Myocyte (in vitro differentiated cells): Measurements from ENCODE around the gene OR8B12. TPM values are rescaled to one million over a fixed set of nuclear protein-coding genes. Genes with fewer than 3 reads are reported as not detected.

ENCODE experiments used
- DNase-seq: peaks from one replicate; pipeline ENCODE4 v3.0.0-alpha.2; 2012; ENCODE audit warnings: low read depth
- polyA plus RNA-seq: library from polyadenylated mRNA; unstranded; fragments of >200 nt; gene quantifications from one replicate; pipeline ENCODE4 v1.2.1, GENCODE V29; 2012; ENCODE audit warnings: missing spikeins
- total RNA-seq: library from RNA; depleted of rRNA; stranded (reverse); fragments of >200 nt; gene quantifications from 2 replicates; pipeline ENCODE4 v1.2.3, GENCODE V29; 2014

The OR8B12 gene, protein sequence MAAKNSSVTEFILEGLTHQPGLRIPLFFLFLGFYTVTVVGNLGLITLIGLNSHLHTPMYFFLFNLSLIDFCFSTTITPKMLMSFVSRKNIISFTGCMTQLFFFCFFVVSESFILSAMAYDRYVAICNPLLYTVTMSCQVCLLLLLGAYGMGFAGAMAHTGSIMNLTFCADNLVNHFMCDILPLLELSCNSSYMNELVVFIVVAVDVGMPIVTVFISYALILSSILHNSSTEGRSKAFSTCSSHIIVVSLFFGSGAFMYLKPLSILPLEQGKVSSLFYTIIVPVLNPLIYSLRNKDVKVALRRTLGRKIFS
- total RNA-seq = not detected in 2 replicates
- not detected for polyA plus RNA-seq

DNA sequence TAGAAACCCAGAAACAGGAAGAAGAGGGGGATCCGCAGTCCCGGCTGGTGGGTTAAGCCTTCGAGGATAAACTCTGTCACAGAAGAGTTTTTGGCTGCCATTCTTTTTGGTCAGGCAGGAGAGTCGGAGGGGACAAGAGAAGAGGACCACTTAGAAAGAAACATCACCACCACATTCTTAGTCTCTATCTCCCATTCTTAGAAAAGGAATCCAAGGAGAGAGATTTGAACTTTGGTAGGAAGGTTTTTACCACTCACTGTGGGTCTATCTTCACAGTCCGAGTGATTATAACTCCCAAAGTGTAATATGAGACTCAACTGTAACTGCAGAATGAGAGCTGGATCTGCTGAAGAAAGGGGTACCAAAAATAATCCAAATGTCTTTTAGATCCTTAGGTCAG is at the start of gene OR8B12:
Gene OR8B12 (minus strand): TSS at position 101 of the 400 bp plus-strand sequence. CDS start 0 bp downstream, at position 101.
- no peak for DNase-seq

DNA sequence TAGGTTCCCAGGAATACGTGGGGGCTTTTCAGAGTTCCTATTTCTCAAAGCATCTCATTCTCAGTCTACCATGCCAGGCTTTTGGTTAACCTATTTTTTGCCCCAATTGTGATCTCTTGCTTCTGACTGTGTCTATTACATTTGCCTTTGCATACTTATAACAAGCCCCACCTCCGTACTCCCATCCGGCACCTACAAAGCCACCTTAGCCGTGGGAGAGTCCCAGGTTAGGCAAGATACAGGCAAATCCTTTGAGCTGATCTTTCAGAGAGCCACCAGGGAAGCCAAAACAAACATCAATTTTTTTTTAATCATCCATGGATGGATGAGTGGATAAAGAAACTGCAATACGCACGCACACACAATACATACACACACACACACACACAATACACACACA is 49.2 kb upstream of the OR8B12 start:
- DNase-seq = no peak

DNA sequence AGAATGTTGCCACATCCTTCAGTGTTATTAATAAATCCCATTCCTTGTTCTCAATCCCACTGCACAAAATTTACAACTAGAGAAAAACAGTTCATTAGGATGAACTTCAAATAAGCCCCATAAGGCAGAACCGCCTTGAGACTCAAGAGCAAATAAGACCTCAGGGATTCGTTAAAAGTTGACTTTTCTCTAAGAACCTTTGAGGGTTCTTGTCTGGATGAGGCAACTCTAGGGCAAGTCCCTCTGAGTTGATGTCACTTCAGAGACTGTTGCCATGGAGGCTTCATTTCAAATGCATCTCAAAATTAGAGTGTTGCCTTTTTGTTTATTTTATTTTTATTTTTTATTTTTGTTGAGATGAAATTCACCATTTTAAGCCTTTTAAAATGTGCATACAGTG is 48.0 kb upstream of the OR8B12 start:
- no peak for DNase-seq

DNA sequence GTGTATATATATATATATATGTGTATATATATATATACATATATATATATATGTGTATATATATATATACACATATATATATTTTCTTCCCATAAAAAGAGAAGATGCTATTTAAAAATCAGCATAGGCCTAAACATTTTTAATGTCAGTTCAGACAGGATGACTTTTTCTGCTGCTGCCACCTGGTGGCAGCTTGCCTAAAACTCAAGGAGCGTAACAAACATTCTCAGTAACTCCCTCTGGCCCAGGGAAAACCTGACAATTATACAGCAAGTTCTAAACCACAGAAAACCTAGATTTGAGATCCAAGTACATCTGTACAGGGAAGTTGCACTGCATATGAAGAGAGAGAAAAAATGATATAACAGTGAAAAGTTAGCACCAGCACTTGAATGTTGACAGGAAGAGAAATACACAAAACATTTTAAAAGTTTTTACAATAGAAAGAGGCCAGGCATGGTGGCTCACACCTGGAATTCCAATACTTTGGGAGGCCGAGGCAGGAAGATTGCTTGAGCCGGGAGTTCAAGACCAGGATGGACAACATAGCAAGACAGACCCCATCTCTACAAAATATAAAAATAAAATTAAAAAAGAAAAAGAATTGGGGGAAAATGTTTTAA is 42.9 kb upstream of the OR8B12 start:
- DNase-seq = peak; percentile 80

DNA sequence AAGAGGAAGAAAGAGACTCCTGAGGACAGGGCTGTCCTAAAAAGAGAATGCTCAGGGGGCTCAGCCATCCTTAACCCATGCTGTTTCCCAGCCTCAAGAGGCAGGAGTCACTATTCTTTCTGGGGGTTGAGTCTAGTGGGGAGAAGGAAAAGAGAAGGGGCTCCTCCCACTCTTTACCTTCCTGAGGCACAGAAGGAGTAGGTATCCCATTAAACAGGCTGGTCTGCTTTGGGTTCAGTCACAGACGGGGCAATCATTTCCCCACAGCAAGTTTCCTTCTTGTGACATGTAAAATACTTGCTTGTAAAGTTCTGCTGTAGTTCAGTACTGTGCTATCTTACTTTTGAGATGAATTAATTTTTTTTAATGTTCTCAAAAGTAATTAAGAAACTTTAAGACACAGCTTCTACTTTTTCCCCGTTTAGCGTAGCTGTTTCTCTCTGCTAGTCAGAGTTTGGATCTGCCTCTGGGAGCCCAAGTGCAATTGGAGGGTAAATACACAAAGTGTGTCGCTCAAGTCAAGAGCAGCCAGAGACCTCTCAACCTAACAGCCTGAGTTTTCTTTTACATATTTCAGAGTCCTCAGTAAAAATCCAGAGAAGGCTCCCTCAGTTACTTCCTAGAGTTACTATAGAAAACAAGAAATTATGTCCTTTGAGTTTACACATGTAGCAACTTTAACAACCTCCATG is 41.4 kb upstream of the OR8B12 start:
- no peak for DNase-seq

DNA sequence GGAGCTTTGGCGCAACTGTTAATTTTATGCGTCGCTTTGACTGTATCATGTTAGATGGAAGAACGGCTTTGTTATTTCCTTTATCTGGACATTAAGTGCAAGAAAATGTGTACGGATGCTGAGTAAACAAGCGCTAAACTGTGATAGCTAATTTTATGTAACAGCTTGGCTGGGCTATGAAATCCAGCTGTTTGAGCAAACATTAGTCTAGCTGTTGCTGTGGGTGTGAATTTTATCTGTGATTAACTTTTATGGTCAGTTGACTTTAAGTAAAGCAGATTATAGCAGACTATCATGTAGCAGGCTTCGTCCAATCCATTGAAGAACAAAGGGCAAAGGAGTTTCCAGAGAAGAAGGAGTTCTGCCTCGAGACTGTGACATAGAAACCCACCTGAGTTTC is 40.3 kb upstream of the OR8B12 start:
- no peak for DNase-seq

DNA sequence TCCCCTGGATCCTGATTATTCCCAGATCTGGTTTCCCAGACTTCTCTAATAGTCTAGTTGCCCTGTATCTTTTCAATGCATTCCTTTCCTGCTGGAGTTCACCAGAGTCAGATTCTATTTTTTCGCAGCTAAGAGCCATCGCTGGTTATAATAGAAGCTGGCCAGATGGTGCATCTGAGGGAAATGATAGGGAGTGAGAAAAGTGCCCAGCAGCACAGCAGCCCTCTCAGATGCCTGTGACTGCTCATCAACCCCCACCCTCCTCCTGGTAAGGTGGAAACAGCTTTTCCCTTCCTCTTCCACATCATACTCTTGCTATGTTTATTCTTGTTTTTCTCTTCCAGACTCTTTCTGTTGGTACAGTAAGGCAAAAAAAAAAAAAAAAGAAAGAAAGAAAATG is 39.1 kb upstream of the OR8B12 start:
- DNase-seq = no peak

DNA sequence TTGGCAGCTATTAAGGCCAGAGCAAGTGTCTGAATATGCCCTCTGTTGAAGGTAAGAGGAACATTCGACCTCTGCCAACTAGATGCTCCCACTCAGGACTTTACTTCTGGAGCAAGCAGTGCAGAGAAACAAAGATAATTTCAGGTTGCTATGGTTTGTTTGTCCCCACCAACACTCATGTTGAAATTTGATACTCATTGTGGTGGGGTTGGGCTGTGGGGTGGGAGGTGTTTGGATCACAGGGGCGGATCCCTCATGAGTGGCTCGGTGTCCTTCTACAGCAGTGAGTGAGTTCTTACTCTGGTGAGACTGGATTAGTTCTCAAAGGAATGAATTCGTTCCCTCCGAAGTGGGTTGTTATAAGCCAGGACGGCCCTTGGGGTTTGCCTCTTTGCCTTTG is 38.4 kb upstream of the OR8B12 start:
- peak; percentile 7 for DNase-seq

DNA sequence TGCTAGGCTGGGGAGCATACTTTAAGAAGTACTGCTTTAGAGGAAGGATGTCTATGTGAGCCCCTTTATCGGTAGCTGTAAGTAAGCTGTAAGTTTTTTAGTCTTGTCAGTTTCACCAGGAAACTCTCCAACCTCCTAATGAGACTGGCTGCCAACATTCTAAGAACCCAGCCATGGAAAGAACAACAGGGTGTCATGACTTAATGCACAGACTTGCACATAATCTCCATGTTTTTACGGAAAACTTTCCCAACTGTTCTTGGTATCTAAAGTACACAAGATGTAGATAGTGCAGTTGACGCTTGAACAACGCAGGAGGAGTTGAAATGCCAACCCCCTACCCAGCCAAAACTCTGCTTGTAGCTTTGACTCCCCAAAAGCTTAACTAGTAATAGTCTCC is 35.3 kb upstream of the OR8B12 start:
- no peak for DNase-seq

DNA sequence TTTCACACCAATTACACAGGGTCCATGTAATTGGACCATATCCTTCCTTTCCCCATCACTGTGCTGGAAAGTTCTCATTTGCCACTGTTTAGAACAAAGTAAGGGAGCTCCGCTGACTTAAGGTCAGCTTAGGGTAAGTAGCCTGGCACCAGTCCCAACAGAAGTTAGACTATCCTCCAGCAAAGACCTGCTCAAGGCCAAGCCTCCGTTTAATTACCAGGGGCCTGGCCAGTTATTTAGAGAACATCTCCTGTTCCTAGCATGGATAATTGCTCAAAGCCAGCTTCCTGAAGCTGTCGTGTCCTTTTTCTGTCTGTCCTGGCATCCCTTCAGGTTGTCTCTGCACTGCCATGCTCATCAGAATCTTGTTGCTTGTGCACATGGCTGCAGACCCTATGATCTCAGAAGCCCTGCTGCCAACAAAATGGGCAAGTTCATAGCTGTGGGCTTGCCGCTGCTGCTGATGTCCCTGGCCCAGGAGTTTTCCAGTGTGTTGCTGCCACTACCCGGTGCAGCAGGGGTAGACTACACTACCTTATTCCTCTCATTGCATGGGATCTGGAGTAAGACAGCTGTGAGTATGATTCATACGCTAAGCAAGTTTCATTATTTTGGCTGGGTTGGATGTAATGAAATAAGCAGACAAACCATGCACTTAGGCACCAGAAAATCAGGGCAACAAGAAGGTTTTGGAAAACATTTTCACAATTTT is 34.4 kb upstream of the OR8B12 start:
- peak; percentile 30 for DNase-seq

DNA sequence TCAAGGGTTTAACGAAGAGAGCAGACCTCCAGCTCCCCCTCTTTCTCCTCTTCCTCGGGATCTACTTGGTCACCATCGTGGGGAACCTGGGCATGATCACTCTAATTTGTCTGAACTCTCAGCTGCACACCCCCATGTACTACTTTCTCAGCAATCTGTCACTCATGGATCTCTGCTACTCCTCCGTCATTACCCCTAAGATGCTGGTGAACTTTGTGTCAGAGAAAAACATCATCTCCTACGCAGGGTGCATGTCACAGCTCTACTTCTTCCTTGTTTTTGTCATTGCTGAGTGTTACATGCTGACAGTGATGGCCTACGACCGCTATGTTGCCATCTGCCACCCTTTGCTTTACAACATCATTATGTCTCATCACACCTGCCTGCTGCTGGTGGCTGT is 26.7 kb upstream of the OR8B12 start:
- DNase-seq = no peak

DNA sequence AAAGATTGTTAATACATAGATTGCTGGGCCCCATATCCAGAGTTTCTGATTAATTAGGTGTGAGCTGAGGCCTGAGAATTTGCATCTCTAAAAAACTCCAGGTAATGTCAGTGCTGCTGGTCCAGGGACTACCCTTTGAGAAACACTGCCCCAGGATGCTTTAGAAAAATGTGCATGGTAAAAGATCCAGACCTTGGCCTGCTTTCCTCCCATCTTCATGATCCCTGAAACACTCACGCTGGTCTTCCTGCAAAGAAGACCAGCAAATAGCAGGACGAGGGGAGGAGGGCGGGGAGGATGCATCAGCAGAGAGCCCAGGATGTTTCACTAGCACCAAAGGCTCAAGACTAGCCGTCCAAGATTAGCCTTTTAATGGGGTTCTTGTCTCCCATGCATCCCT is 26.2 kb upstream of the OR8B12 start, which contains the start of gene OR8A1:
Gene OR8A1 (plus strand): TSS at position 301 of the 400 bp plus-strand sequence. CDS start 123 bp downstream, outside the sequence.
- DNase-seq = no peak

DNA sequence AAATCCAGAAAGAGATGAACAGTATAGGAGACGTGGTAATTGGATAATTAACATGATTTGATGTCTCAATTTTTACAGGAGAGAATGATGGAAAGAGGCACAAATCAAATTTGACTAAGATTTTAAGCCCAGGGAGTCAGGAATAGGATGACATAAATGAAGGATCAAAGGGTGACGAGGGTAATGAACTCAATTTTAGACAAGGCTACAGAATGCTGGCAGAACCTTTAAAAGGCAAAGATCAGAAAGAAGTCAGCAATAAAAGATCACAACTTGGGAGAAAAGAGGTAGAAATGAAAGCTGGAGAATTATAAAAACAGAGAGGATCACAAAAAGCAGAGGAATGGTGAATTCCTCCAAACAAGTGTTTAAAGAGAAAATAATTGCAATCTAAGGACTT is 13.4 kb upstream of the OR8B12 start:
- DNase-seq = no peak

DNA sequence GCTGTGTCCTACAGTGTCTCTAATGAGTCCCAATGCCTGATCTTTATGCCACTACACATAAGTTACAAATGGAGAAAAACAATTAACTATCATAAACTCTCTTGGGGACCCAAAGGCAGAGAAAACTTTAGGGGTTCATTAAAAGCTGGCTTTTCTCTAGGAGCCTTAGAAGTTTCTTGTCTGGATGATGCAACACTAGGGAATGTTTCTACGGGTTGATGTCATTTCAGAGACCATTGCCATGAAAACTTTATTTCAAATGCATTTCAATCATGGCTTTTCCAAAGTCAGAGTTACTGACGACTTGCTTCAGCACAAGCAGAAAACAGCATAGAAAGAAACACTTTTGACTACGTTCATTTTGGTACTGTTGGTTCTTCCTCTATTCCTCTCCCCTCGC is 8.5 kb upstream of the OR8B12 start:
- no peak for DNase-seq

DNA sequence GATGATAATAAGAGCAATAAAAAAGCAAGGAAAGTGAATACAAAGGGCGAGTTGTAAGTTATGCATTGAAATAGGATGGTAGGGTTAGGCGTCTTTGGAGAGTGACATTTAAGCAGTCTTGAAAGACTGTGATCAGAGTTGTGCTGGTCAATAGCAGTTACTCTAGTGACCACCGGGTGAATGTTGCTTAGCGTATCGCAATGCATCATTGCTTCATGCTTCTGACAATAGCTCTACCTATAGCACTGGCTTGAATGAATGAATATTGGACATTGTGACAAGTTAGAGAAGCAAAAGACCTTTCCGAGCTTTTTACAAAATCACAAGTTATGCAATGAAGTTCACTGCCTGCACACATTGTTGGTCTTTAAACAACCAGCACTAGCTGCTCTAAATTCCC is 7.7 kb upstream of the OR8B12 start:
- DNase-seq = no peak

DNA sequence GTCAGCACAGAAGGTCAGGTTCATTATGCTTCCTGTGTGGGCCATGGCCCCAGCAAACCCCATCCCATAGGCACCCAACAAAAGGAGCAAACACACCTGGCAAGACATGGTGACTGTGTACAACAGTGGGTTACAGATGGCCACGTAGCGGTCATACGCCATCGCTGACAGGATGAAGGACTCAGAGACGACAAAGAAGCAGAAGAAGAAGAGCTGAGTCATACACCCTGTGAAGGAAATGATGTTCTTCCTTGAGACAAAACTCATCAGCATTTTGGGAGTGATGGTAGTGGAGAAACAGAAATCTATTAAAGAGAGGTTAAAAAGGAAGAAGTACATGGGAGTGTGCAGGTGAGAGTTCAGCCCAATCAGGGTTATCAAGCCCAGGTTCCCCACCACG is 309 bp downstream of the OR8B12 start:
- no peak for DNase-seq

DNA sequence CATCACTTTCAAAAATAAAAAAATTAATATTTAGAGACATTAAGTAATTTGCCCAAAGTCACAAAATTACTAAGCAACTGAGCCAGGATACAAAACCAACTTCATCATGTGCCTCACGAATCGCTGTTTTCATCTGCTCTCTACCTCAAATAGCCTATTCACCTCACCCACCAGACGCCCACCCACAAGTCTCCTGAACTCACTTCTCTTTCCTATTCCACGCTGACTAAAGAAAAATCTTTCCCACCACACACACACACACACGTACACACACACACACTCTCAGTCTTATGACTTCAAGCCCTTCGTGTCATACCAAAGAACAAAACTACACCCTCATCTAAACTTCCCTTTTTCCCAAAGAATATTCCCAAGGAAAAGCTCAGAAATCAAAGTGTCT is 2.2 kb downstream of the OR8B12 start:
- DNase-seq = no peak

DNA sequence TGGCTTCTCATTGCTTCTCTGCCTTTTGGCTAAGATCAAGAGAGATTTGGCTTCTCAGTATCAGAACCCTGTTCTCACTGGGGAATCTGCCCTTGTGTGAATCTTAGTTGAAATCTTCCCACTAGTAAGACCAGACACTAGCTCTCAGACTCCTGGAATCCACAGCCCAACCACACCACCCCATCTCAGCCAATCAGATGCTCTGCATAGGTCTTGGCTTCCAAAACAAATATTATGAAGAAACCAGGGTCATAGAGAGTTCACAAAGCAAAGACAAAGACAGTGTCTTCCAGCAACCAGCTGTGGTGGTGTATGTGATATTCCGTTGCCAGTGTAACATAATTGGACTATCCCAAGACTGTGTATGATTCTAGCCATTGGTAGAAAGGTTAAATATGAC is 5.4 kb downstream of the OR8B12 start:
- DNase-seq = peak; percentile 54

DNA sequence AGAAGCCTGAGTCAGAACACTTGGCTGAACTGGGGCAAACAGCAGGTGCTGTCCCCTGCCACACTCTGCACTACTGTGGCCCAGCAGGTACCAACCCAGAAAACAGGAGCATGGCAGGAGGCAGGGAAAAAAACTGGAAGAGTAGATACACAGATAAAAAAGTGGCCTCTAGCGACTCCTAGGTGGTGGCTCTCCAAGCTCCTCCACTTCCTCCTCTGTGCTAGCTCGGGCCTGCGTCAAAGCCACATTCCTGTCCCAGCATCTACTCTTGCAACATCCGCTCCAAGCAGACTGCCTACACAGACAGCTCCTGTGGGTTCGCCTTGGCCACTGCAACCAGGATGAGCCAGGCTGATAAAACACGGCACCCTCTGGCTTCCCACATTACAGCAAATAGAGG is 6.9 kb downstream of the OR8B12 start:
- DNase-seq = peak; percentile 10

DNA sequence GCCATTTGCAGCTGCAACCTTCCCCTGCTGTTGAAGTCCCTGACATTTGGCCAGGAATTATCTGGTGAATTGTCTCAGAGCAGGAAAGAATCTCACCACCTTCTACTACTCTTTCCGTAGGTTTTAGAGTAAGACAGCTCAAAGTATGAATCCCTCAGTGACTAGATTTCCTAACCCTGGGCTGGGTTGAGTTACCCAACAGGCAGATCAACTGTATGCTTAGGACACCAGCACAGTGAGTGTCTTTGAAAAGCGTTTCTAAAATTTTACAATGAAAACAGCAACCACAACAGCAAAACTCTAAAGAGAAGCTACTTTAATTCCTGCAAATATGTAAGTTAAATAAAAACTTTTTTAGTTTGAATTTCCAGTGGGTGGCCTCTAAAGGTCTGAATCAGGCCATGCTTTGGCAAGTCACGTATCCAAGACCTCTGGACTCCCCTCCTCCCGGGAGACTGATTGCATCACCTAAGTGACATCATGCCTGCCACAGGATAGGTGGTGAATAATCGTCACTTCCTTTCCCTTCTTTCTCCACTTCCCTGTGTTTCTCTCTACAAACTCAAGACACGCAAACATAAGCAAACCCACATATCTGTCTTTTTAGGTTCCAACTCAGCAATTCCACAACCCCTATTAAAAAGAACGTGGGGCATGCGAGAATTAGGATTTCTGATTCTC is 7.8 kb downstream of the OR8B12 start:
- DNase-seq = no peak

DNA sequence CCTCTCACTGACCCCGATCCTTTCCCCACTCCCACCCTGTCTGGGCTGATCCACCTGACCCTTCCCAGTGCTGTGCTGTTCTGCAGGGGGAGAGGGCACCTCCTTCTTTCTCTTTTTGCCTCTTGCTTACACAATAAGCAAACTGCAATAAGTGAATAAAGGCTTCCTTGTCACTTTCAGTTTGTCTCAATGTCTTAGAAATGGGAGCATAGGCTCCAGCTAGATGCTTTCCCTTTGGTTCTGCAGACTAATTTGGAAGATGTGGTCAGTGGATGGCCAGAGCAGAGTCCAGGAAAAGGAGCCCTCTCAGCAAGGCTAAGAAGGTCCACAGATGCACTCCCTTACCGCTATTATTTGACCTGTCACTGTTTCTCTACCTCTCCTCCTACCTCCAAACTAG is 9.4 kb downstream of the OR8B12 start:
- DNase-seq = no peak
